ENCODE data around the gene DSG2.
"Not testable (repeated sequence)": the region's sequence is repeated elsewhere in the genome, so short reads cannot be mapped to it uniquely, and the experiment has no call there.

DSG2 gene

GRCh38 chr18:31497836-31498573, at the start of gene DSG2:
DSG2 (plus strand) TSS chr18:31498177; CDS start chr18:31498252, 75 bp downstream.
- no peak for DNase-seq

DNA sequence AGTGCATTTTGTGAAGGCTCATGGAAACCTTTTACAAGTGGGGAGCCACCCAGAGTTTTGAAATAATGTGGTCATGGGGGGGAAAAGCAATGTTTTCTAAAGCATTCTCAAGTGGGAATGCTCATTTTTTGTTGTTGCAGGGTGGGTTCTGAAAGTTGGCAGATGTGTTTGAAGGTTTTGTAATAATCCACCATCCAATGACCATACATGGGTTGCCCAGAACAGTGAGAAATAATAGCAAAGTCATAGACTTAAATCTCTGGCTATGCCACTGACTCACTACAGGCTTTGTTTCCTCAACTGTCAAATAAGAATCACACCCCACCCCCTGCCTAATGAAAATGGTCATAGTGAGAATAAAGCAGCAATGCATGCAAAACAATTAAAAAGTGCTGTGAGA, 47.6 kb upstream of the DSG2 start:
- no peak for DNase-seq

- DNase-seq: no peak
Measured at GRCh38 chr18:31451625-31452024, 46.4 kb upstream of the DSG2 start.

GRCh38 chr18:31454066-31454708, 43.8 kb upstream of the DSG2 start:
- no peak for DNase-seq

GRCh38 chr18:31469629-31470028, 28.3 kb upstream of the DSG2 start:
- DNase-seq: no peak

GRCh38 chr18:31478688-31479087, 19.3 kb upstream of the DSG2 start:
- DNase-seq: no peak

- no peak for DNase-seq
Measured at GRCh38 chr18:31482051-31482450, 15.9 kb upstream of the DSG2 start.

DNA sequence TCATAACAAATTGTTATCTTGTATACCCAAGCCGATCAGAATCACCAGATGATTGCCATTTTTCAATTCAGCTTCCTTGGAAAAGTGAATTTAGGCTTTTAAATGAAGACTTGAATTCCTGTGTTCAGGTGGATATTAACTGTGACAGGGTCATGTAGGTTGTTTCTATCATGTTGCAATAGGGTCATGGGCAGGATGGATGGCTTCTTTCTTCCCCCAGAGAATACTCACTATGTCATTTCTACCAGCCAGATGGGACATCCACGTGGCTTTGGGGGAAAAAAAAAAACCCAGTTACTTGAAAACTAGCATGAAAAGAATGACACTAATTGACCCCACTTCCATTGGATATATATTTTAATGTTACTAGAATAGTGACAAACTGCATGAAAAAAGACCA, 14.6 kb upstream of the DSG2 start:
- no peak for DNase-seq

GRCh38 chr18:31484461-31484860, 13.5 kb upstream of the DSG2 start:
- DNase-seq: no peak

DNA sequence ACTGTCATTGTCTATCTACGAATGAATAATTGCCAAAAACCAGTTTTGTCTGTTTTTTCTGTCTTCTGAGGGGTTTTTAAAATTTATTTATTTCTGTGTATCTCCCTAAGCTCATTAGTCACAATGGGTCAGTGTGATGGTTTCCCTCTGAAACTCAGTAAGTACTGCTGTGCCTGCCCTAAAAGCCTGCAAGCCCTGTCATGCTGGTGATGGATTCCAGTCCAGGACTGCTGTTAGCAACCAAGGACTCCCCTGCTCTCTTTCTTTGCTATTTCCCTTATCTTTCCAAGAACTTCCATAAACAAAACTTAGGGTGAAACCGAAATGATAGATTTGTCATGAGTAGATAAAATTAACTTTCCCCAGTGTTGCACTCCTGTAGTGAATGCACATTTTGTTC, 11.8 kb upstream of the DSG2 start:
- no peak for DNase-seq

DNA sequence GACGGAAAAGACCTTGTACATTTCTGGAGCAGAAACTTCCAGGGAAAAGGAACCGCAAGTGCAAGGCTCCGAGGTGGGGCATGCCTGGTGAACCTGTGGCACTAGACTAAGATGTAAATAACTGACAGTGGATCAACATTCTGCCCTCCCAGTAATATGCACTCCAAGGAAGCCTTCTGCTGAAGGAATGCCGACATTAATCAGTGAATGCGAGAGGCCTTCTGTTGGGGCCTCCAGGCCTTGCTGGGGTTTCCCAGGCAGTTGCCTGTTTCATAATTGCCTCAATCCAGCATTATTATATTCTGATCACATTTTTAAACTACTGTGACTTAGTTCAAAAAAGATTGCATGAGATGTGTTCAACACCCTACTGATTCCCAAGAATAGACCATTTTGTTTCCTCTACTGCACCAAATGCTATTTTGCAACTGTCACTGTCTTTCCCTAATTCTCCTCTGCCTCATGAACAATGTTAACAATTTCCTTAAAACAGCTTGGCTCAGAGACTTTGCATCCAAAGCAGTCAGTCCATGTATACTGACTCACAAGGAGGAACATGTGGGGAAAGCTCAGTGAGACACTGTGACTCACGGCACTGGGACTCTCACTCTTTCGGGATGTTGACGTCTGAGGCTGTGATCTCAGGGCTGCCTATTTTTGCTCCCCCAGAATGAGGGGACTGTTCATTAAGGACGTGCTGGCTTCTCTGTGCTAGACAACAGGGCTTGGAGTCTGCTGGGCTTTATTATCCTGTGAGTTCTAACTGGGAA, 10.5 kb upstream of the DSG2 start:
- no peak for DNase-seq

- no peak for DNase-seq
Measured at GRCh38 chr18:31489311-31489710, 8.7 kb upstream of the DSG2 start.

DNA sequence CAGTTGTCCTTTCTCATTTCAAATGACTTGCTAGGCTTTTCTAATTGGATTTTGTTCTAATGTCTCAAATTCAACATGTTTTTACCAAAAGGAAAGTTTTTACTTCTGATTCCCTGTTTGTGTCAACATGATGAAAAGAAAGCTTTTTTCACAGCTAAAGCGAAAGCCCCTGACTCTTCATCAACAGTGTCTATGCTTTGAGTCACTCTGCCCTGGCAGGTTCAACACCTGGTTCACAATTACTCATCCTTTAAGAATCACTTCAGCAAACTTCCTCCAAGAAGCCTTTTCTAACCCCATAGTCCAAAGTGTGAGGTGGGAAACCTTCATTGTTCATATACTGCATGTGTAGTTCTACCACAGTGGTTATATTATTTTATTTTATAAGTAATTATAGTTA, 7.6 kb upstream of the DSG2 start:
- no peak for DNase-seq

- DNase-seq: no peak
Measured at GRCh38 chr18:31490833-31491232, 7.1 kb upstream of the DSG2 start.

- DNase-seq: no peak
Measured at GRCh38 chr18:31491586-31491985, 6.4 kb upstream of the DSG2 start.

GRCh38 chr18:31492671-31493070, 5.3 kb upstream of the DSG2 start:
- no peak for DNase-seq

GRCh38 chr18:31493171-31493570, 4.8 kb upstream of the DSG2 start:
- DNase-seq: no peak

DNA sequence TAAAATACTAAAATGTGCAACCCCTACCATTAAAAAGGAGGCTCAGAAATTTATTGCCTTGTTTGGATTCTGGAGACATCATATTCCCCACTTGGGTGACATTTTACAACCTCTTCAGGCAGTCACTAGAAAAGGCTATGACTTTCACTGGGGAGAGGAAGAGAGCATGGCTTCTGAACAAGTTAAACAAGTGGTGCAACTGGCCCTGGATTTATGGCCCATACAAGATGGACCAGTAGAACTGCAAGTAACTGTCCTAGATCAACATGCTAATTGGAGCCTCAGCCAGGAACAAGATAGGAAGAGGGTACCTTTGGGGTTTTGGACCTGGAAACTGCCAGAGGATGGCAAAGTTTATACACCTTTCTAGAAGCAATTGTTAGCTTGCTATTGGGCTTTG, 4.0 kb upstream of the DSG2 start:
- DNase-seq: no peak

GRCh38 chr18:31494705-31495244, 3.2 kb upstream of the DSG2 start:
- DNase-seq: not testable (repeated sequence)

- DNase-seq: no peak
Measured at GRCh38 chr18:31497404-31497835, 557 bp upstream of the DSG2 start.

DNA sequence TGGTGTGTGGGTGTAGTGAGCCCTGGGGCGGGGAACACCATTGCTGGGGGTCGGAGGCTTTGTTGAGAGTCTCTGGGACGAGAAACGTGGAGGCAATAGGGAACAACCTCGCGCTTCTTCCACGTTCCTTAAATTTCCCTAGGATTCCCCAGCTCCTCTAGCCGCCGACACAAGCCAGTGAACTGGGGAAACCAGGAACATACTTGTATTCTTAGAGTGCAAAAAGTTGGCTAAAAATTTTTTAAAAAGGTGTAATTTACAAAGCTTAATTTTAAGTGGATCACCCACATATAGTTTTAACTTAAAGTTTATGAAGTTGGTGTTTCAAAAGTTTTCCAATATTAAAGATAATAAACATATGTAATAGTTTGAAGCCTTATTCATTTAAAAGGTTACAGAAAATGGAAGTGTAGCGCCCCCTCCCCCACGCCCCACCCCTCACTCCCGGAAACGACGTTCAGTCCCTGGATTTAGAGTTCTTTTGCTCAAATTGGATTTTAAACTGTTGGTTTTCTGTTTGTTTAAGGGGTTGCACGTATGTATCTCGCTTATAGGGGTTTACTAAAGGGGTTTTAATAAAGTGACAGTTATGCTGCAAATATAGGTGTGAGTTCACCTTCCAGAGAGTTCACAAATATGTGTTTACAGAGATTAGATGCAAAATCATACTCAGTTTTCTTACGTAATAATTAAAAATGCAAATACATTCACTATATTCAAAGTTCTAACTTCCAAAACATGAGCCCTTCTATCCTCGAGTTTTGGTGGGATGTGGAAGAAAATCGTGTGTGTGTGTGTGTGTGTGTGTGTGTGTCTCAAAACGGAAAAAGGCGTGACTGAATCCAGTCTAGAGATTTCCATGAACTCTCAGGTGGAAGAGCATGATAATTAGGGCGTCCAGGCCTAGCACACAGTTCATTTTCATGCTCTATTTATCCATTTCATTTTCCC, 872 bp downstream of the DSG2 start:
- no peak for DNase-seq

DNA sequence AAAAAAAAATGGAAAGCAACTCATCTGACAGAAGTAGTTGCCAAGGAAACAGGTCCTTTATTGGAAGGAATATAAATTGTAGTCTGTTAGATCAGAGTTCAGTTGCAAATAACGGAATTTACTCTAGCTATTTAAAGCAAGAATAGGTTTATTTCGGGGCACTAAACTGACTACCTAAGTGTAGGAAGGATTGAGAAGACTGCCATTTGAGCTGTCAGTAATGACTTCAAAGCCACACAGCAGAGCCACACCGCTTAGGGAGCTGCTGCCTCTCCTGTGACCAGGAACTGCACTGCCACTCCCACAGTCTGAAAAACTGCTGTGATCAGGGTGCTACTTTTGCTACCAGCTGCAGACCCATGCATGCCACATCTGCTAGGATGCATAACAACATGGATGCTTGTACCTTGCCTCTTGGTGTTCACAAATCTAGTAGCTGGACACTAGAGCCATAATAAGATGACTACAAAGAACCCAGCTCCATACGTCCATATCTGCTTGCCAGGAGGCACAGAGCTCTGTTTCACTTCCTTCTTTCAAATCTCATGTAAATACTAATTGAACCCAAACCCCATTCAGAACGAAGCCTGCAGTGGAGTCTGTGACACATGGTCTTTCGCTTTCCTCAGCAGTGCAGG, 2.2 kb downstream of the DSG2 start:
- DNase-seq: no peak
